ENCODE data around the gene IFI27L2. TPM values are rescaled to one million over a fixed set of nuclear protein-coding genes. Genes with fewer than 3 reads are reported as not detected.

The IFI27L2 gene
- total RNA-seq, 4 donors from 2014 or later = 7.8 to 97.8 (median 23.1) TPM

DNA sequence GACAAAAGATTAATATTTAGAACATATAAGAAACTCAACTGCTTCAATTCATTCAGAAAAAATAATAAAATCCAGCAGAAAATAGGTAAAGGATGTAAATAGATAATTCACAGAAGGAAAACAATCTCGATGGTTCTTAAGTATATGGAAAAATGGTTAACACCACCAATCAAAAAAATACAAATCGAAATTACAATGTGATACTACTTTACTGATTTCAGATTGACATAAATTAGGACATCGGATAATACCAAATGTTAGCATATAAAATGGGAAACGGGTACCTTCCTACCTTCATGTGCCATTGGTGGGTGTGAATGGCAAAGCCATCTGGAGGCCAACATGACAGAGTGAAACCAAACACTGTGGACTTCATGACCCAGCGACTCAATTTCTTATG lies 43.1 kb upstream of the IFI27L2 start:
- Histone ChIP-seq H3K27ac (no peak overlapping the region), H3K36me3 (no peaks in the 10 kb centered on the region), H3K9me3 (no peaks in the 10 kb centered on the region), H3K4me3 (replicated peaks in 1 of 3) (no peak overlapping the region), H3K27me3 (no peaks in the 10 kb centered on the region), H3K4me1 (peaks cover 12 to 13% of the 10 kb centered on the region in 2 donors)
- no peak for TF ChIP-seq POLR2A (IDR thresholded peaks at IDR 0.05)
- TF ChIP-seq, protein P1, sequence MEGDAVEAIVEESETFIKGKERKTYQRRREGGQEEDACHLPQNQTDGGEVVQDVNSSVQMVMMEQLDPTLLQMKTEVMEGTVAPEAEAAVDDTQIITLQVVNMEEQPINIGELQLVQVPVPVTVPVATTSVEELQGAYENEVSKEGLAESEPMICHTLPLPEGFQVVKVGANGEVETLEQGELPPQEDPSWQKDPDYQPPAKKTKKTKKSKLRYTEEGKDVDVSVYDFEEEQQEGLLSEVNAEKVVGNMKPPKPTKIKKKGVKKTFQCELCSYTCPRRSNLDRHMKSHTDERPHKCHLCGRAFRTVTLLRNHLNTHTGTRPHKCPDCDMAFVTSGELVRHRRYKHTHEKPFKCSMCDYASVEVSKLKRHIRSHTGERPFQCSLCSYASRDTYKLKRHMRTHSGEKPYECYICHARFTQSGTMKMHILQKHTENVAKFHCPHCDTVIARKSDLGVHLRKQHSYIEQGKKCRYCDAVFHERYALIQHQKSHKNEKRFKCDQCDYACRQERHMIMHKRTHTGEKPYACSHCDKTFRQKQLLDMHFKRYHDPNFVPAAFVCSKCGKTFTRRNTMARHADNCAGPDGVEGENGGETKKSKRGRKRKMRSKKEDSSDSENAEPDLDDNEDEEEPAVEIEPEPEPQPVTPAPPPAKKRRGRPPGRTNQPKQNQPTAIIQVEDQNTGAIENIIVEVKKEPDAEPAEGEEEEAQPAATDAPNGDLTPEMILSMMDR (IDR thresholded peaks at IDR 0.05) = no peak
- no peak for DNase-seq
- WGBS, 2 donors = 84 to 86% methylated on average over 5 of the region's 5 CpGs
- intact Hi-C loops (cut with DNase I) = no loop called here

GRCh38 chr14:94171208-94171607 lies 41.8 kb upstream of the IFI27L2 start:
- Histone ChIP-seq H3K36me3 (no peaks in the 10 kb centered on the region), H3K27me3 (no peaks in the 10 kb centered on the region), H3K9me3 (no peaks in the 10 kb centered on the region), H3K4me1 (peaks cover 12 to 13% of the 10 kb centered on the region in 2 donors), H3K27ac (no peak overlapping the region), H3K4me3 (replicated peaks in 1 of 3) (no peak overlapping the region)
- intact Hi-C loops (cut with DNase I) = no loop called here
- 61 to 68% methylated on average over 3 of the region's 3 CpGs for WGBS, 2 donors
- no peak for TF ChIP-seq POLR2A (IDR thresholded peaks at IDR 0.05)
- TF ChIP-seq, protein P1 (IDR thresholded peaks at IDR 0.05) = no peak
- DNase-seq = no peak

GRCh38 chr14:94170136-94170535 lies 40.7 kb upstream of the IFI27L2 start:
- no peak for TF ChIP-seq POLR2A (IDR thresholded peaks at IDR 0.05)
- TF ChIP-seq, protein P1 (IDR thresholded peaks at IDR 0.05) = no peak
- intact Hi-C loops (cut with DNase I) = no loop called here
- H3K9me3 ChIP-seq = no peaks in the 10 kb centered on the region
- DNase-seq = no peak
- H3K4me3 ChIP-seq (replicated peaks in 1 of 3) = no peak overlapping the region
- peaks cover 7 to 9% of the 10 kb centered on the region in 2 donors for H3K4me1 ChIP-seq
- WGBS, 2 donors = 89 to 90% methylated on average over 6 of the region's 6 CpGs
- H3K36me3 ChIP-seq = no peaks in the 10 kb centered on the region
- H3K27me3 ChIP-seq = no peaks in the 10 kb centered on the region
- H3K27ac ChIP-seq = no peak overlapping the region

DNA sequence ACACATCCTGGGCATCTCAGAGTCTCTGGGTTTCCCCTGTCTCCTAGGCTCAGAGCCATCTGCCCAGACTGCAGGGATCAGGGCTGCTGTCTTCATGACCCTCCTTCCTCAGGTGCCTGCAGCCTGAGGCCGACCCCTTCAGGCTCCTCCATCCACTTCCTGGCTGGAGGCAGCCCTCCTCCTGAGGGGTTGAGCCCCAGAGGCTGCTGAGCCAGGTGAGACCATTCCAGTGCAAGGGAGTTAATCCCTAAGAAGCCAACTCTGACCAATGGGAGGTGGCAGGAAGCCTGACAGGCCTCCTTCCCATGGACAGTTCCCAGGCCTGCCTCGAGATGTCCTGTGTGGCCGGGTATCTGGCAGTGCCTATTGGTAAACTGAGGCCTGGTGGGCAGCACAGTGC lies 36.3 kb upstream of the IFI27L2 start:
- DNase-seq = no peak
- Histone ChIP-seq H3K4me1 (no peaks in the 10 kb centered on the region), H3K9me3 (no peaks in the 10 kb centered on the region), H3K27me3 (no peaks in the 10 kb centered on the region), H3K4me3 (replicated peaks in 1 of 3) (no peak overlapping the region), H3K36me3 (no peaks in the 10 kb centered on the region), H3K27ac (no peak overlapping the region)
- 94 to 100% methylated on average over 2 to 3 of the region's 3 CpGs for WGBS, 2 donors
- intact Hi-C loops (cut with DNase I) = no loop called here
- no peak for TF ChIP-seq POLR2A (IDR thresholded peaks at IDR 0.05)
- TF ChIP-seq, protein P1 (IDR thresholded peaks at IDR 0.05) = no peak

DNA sequence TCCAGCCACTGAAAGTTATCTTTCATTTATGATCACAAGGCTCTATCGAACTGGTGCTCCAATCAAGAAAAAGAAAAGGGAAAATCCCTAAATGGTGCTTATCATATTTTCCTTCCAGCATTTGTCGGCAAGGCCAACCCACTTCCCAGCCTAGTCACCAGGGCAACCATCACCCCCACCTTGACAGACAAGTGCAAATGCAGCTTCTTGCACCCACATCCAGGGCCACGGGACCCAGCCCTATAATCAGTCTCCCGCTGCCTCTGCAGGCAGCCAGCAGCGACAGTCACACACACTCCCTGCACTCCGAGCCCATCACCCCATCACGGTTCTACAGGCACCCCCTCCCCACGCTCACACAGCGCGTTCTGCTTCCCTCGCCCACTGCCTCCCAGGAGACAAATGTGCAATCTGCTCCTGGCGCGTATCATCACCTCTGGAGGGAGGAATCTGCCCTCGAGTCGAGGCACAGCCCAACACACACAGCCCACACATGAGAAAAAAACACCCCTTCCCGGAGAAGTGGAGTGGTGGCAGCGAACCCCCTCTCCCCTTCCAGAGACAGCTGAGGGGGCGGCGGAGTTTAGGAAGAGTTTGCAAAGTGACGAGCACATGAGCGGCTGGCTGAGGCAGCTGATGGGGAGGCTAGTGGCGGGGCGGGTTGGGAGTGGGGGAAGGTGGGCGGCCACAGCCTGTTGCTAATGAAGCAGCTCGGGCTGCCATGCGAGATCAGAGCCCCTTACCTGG lies 35.5 kb upstream of the IFI27L2 start:
- intact Hi-C loops (cut with DNase I) = no loop called here
- H3K27me3 ChIP-seq = no peaks in the 10 kb centered on the region
- H3K27ac ChIP-seq = no peak overlapping the region
- no peak for TF ChIP-seq POLR2A (IDR thresholded peaks at IDR 0.05)
- TF ChIP-seq, protein P1 (IDR thresholded peaks at IDR 0.05) = no peak
- 25 to 27% methylated on average over 19 to 23 of the region's 26 CpGs for WGBS, 2 donors
- no peak for DNase-seq
- H3K4me3 ChIP-seq (replicated peaks in 1 of 3) = no peak overlapping the region
- H3K36me3 ChIP-seq = no peaks in the 10 kb centered on the region
- H3K4me1 ChIP-seq = no peaks in the 10 kb centered on the region
- no peaks in the 10 kb centered on the region for H3K9me3 ChIP-seq

Measured in thyroid gland (tissue), 4 donors.